ENCODE data around the gene AMDHD2. TPM values are rescaled to one million over a fixed set of nuclear protein-coding genes. Genes with fewer than 3 reads are reported as not detected.
A peak's percentile ranks its signal among the peaks of the same experiment; 100 is the strongest.

AMDHD2 gene
- total and polyA plus RNA-seq, 2 of the 13 experiments (the other 11 are each of a cell fraction or from before 2014, with no cell fraction given): 33.5 to 39.1 TPM

DNA sequence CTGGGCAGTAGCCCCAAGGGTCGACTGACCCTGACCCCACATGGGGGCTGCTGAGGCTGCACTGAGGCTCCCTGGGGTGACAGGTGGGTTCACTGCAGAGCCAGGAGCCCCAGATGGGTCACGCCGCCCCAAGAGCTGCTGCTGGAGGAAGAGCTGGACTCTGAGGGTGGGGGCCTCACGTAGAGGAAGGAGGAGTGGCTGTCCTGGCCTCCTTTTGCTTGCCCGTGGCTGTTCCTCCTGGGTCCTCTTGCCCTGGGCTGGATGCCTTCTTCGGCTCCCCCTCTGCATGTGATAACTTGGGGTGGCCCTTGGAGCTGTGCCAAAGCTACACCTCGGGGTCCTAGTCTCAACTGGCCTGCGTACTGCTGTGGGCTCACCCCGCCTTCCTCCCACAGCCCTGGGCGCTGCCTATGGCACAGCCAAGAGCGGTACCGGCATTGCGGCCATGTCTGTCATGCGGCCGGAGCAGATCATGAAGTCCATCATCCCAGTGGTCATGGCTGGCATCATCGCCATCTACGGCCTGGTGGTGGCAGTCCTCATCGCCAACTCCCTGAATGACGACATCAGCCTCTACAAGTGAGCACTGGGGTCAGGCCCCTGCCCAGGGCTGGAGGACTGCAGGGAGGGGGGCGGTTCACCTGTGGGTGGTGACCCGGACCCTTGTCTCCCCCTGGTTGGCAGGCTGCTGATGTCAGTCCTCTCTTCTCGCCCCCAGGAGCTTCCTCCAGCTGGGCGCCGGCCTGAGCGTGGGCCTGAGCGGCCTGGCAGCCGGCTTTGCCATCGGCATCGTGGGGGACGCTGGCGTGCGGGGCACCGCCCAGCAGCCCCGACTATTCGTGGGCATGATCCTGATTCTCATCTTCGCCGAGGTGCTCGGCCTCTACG, 1.1 kb upstream of the AMDHD2 start (continued):
- TF ChIP-seq, protein P1, sequence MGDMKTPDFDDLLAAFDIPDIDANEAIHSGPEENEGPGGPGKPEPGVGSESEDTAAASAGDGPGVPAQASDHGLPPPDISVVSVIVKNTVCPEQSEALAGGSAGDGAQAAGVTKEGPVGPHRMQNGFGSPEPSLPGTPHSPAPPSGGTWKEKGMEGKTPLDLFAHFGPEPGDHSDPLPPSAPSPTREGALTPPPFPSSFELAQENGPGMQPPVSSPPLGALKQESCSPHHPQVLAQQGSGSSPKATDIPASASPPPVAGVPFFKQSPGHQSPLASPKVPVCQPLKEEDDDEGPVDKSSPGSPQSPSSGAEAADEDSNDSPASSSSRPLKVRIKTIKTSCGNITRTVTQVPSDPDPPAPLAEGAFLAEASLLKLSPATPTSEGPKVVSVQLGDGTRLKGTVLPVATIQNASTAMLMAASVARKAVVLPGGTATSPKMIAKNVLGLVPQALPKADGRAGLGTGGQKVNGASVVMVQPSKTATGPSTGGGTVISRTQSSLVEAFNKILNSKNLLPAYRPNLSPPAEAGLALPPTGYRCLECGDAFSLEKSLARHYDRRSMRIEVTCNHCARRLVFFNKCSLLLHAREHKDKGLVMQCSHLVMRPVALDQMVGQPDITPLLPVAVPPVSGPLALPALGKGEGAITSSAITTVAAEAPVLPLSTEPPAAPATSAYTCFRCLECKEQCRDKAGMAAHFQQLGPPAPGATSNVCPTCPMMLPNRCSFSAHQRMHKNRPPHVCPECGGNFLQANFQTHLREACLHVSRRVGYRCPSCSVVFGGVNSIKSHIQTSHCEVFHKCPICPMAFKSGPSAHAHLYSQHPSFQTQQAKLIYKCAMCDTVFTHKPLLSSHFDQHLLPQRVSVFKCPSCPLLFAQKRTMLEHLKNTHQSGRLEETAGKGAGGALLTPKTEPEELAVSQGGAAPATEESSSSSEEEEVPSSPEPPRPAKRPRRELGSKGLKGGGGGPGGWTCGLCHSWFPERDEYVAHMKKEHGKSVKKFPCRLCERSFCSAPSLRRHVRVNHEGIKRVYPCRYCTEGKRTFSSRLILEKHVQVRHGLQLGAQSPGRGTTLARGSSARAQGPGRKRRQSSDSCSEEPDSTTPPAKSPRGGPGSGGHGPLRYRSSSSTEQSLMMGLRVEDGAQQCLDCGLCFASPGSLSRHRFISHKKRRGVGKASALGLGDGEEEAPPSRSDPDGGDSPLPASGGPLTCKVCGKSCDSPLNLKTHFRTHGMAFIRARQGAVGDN (CRISPR knock-in tag; IDR thresholded peaks at IDR 0.05): peak; percentile 45; the same call in 1 of the 2 replicates
- no peak for TF ChIP-seq SMARCE1 (IDR thresholded peaks at IDR 0.05; ENCODE audit: borderline replicate concordance)
- TF ChIP-seq ZBTB38 (CRISPR knock-in tag; IDR thresholded peaks at IDR 0.05): 0 out of 2 replicates have a peak, but pooled peaks have one; percentile 36
- no peak for TF ChIP-seq ZMAT3 (CRISPR knock-in tag; conservative IDR thresholded peaks at IDR 0.05)
- TF ChIP-seq, protein P2, sequence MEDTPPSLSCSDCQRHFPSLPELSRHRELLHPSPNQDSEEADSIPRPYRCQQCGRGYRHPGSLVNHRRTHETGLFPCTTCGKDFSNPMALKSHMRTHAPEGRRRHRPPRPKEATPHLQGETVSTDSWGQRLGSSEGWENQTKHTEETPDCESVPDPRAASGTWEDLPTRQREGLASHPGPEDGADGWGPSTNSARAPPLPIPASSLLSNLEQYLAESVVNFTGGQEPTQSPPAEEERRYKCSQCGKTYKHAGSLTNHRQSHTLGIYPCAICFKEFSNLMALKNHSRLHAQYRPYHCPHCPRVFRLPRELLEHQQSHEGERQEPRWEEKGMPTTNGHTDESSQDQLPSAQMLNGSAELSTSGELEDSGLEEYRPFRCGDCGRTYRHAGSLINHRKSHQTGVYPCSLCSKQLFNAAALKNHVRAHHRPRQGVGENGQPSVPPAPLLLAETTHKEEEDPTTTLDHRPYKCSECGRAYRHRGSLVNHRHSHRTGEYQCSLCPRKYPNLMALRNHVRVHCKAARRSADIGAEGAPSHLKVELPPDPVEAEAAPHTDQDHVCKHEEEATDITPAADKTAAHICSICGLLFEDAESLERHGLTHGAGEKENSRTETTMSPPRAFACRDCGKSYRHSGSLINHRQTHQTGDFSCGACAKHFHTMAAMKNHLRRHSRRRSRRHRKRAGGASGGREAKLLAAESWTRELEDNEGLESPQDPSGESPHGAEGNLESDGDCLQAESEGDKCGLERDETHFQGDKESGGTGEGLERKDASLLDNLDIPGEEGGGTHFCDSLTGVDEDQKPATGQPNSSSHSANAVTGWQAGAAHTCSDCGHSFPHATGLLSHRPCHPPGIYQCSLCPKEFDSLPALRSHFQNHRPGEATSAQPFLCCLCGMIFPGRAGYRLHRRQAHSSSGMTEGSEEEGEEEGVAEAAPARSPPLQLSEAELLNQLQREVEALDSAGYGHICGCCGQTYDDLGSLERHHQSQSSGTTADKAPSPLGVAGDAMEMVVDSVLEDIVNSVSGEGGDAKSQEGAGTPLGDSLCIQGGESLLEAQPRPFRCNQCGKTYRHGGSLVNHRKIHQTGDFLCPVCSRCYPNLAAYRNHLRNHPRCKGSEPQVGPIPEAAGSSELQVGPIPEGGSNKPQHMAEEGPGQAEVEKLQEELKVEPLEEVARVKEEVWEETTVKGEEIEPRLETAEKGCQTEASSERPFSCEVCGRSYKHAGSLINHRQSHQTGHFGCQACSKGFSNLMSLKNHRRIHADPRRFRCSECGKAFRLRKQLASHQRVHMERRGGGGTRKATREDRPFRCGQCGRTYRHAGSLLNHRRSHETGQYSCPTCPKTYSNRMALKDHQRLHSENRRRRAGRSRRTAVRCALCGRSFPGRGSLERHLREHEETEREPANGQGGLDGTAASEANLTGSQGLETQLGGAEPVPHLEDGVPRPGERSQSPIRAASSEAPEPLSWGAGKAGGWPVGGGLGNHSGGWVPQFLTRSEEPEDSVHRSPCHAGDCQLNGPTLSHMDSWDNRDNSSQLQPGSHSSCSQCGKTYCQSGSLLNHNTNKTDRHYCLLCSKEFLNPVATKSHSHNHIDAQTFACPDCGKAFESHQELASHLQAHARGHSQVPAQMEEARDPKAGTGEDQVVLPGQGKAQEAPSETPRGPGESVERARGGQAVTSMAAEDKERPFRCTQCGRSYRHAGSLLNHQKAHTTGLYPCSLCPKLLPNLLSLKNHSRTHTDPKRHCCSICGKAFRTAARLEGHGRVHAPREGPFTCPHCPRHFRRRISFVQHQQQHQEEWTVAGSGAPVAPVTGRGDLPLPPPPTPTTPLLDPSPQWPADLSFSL (CRISPR knock-in tag; IDR thresholded peaks at IDR 0.05): no peak
- TF ChIP-seq MTA3 (CRISPR knock-in tag; IDR thresholded peaks at IDR 0.05): no peak
- TF ChIP-seq, protein P3, sequence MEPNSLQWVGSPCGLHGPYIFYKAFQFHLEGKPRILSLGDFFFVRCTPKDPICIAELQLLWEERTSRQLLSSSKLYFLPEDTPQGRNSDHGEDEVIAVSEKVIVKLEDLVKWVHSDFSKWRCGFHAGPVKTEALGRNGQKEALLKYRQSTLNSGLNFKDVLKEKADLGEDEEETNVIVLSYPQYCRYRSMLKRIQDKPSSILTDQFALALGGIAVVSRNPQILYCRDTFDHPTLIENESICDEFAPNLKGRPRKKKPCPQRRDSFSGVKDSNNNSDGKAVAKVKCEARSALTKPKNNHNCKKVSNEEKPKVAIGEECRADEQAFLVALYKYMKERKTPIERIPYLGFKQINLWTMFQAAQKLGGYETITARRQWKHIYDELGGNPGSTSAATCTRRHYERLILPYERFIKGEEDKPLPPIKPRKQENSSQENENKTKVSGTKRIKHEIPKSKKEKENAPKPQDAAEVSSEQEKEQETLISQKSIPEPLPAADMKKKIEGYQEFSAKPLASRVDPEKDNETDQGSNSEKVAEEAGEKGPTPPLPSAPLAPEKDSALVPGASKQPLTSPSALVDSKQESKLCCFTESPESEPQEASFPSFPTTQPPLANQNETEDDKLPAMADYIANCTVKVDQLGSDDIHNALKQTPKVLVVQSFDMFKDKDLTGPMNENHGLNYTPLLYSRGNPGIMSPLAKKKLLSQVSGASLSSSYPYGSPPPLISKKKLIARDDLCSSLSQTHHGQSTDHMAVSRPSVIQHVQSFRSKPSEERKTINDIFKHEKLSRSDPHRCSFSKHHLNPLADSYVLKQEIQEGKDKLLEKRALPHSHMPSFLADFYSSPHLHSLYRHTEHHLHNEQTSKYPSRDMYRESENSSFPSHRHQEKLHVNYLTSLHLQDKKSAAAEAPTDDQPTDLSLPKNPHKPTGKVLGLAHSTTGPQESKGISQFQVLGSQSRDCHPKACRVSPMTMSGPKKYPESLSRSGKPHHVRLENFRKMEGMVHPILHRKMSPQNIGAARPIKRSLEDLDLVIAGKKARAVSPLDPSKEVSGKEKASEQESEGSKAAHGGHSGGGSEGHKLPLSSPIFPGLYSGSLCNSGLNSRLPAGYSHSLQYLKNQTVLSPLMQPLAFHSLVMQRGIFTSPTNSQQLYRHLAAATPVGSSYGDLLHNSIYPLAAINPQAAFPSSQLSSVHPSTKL (CRISPR knock-in tag; IDR thresholded peaks at IDR 0.05): no peak
- no peak for TF ChIP-seq SMYD3 (CRISPR knock-in tag; IDR thresholded peaks at IDR 0.05)
- TF ChIP-seq, protein P4, sequence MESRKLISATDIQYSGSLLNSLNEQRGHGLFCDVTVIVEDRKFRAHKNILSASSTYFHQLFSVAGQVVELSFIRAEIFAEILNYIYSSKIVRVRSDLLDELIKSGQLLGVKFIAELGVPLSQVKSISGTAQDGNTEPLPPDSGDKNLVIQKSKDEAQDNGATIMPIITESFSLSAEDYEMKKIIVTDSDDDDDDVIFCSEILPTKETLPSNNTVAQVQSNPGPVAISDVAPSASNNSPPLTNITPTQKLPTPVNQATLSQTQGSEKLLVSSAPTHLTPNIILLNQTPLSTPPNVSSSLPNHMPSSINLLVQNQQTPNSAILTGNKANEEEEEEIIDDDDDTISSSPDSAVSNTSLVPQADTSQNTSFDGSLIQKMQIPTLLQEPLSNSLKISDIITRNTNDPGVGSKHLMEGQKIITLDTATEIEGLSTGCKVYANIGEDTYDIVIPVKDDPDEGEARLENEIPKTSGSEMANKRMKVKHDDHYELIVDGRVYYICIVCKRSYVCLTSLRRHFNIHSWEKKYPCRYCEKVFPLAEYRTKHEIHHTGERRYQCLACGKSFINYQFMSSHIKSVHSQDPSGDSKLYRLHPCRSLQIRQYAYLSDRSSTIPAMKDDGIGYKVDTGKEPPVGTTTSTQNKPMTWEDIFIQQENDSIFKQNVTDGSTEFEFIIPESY (CRISPR knock-in tag; IDR thresholded peaks at IDR 0.05): peak; percentile 29; the same call in 1 of the 2 replicates
